HepG2 (cell line): ENCODE results near the gene DOK1. TPM values are rescaled to one million over a fixed set of nuclear protein-coding genes. Genes with fewer than 3 reads are reported as not detected.

Source experiments
- ATAC-seq: fragments of 200-7000 bp; cut with Tn5 transposase; 3 replicates; pipeline ENCODE4 v1.9.1; 2020; ENCODE audit warnings: mild to moderate bottlenecking, moderate library complexity
- BruUV-seq: library from RNA; stranded (reverse); fragments of 400-500 nt; replicated peaks from 2 replicates; lab custom pipeline; 2021; lab: Mats Ljungman, UMichigan
- CTCF ChIA-PET: fragments of 300-600 bp; formaldehyde crosslinking; extraction: SDS; loops from one replicate; lab custom pipeline; 2021; ENCODE audit warnings: low total read pairs, inconsistent platforms, low intra/inter-chr PET ratio; lab: Yijun Ruan, JAX
- POLR2A ChIA-PET: fragments of 350-600 bp; sonication (Branson Sonifier 250); formaldehyde crosslinking; loops from one replicate; lab custom pipeline; 2020; ENCODE audit warnings: antibody characterized with exemption, inconsistent platforms; lab: Yijun Ruan, JAX
- DNase-seq: peaks from one replicate; pipeline ENCODE4 v3.0.0-alpha.2; 2015; ENCODE audit warnings: low spot score
- FAIRE-seq: peaks from 3 replicates; lab custom pipeline; 2011; peaks lifted over from hg19 to GRCh38; lab: Jason Lieb, UNC
- H2AFZ ChIP-seq: one replicate; pipeline ENCODE4 v1.6.1; 2011; ENCODE audit warnings: low read length, inconsistent platforms
- H3K27ac ChIP-seq: fragments of 300-600 bp; 3 replicates; pipeline ENCODE4 v1.8.0; 2011; ENCODE audit warnings: mixed run types, mild to moderate bottlenecking, mixed read lengths, low read length, inconsistent platforms; ENCODE audit not compliant: insufficient read depth; ENCODE audit errors: extremely low read length
- H3K27me3 ChIP-seq, 2 experiments: fragments of 200-600 bp in 1 of 2; 2 replicates in 1 of 2; 3 replicates in 1 of 2; pipeline versions ENCODE4 v1.6.0 to v1.8.0; 2011; ENCODE audit warnings: low read length in 2 of 2, mild to moderate bottlenecking in 2 of 2, moderate library complexity in 2 of 2, inconsistent platforms in 1 of 2; ENCODE audit not compliant: insufficient read depth in 2 of 2, control insufficient read depth in 1 of 2
- H3K36me3 ChIP-seq, 2 experiments: fragments of 200-600 bp in 1 of 2; replicated peaks in 1 of 2; 2 replicates in 1 of 2; 3 replicates in 1 of 2; pipeline versions ENCODE4 v1.5.1 to v1.8.0; 2011; ENCODE audit warnings: low read length in 2 of 2, inconsistent platforms in 1 of 2; ENCODE audit not compliant: insufficient read depth in 2 of 2, control insufficient read depth in 1 of 2
- H3K4me1 ChIP-seq: 2 replicates; pipeline ENCODE4 v1.5.1; 2012; ENCODE audit warnings: low read length, inconsistent platforms; ENCODE audit not compliant: insufficient read depth
- H3K4me2 ChIP-seq: 2 replicates; pipeline ENCODE4 v1.6.0; 2011; ENCODE audit warnings: low read depth, low read length, inconsistent platforms
- H3K4me3 ChIP-seq, 3 experiments: fragments of 200-600 bp in 1 of 3; sonication (generic), shearing (Covaris generic) in 1 of 3; replicated peaks in 1 of 3; 2 replicates each; pipeline ENCODE4 v1.5.1; 2011 to 2016; ENCODE audit warnings: low read length in 3 of 3, inconsistent platforms in 2 of 3, low read depth in 2 of 3, mild to moderate bottlenecking in 2 of 3, control low read depth in 1 of 3, mixed read lengths in 1 of 3; ENCODE audit not compliant: insufficient read depth in 1 of 3
- H3K79me2 ChIP-seq: one replicate; pipeline ENCODE4 v1.6.1; 2011; ENCODE audit warnings: low read length, inconsistent platforms; ENCODE audit not compliant: insufficient read depth
- H3K9ac ChIP-seq: 2 replicates; pipeline ENCODE4 v1.6.0; 2011; ENCODE audit warnings: mild to moderate bottlenecking, low read depth, low read length, inconsistent platforms; ENCODE audit not compliant: insufficient read depth
- H3K9me3 ChIP-seq: 2 replicates; pipeline ENCODE4 v1.5.1; 2012; ENCODE audit warnings: mild to moderate bottlenecking, low read length
- H4K20me1 ChIP-seq: 2 replicates; pipeline ENCODE4 v1.6.0; 2011; ENCODE audit warnings: inconsistent platforms, mild to moderate bottlenecking, low read length, moderate library complexity; ENCODE audit not compliant: insufficient read depth
- ELF4 ChIP-seq: sonication (generic); formaldehyde crosslinking; IDR thresholded peaks from 2 replicates; pipeline ENCODE4 v1.5.0; 2020; ENCODE audit warnings: missing genetic modification reagents, mild to moderate bottlenecking, moderate library complexity, borderline replicate concordance
- MTA1 ChIP-seq: sonication (generic); formaldehyde crosslinking; IDR thresholded peaks from 2 replicates; pipeline ENCODE4 v1.4.0; 2020; ENCODE audit warnings: missing genetic modification reagents, mild to moderate bottlenecking, borderline replicate concordance
- SRY ChIP-seq: sonication (generic); formaldehyde crosslinking; IDR thresholded peaks from 2 replicates; pipeline ENCODE4 v1.8.0; 2022; ENCODE audit warnings: mild to moderate bottlenecking, missing genetic modification reagents
- WGBS: methylation state at CpG from one replicate; pipeline ENCODE4 v1.1.6; 2017; ENCODE audit warnings: low lambda C conversion rate; 5-methylcytosine and 5-hydroxymethylcytosine counted together
- in situ Hi-C: cut with HindIII; loops from 2 replicates; pipeline ENCODE4 v1.10.0; 2017; ENCODE audit warnings: low pct_unique_long_range_greater_than_20kb; ENCODE audit not compliant: extremely low pct_ligation_motif_present
- intact Hi-C: fragments of 100-400 bp; cut with micrococcal nuclease; formaldehyde crosslinking; loops from one replicate; pipeline ENCODE4 v1.10.0; 2022; ENCODE audit not compliant: unreplicated experiment
- polyA plus RNA-seq, 8 experiments: library from polyadenylated mRNA; depleted of rRNA in 3 of 8; stranded (reverse) in 7 of 8; unstranded in 1 of 8; fragments of >200 nt; fragmentation: Illumina TruSeq in 4 of 8; extraction: Trizol in 4 of 8; gene quantifications; 2 replicates each; pipeline versions ENCODE4 v1.2.1 to v1.2.3, GENCODE V29; 2011 to 2016; ENCODE audit warnings: low read depth in 4 of 8, missing spikeins in 1 of 8, mixed read lengths in 1 of 8; ENCODE audit not compliant: insufficient read depth in 1 of 8
- total RNA-seq, 5 experiments: library from RNA; depleted of rRNA; stranded (reverse); fragments of >200 nt; fragmentation: Illumina TruSeq; extraction: Trizol; gene quantifications; 2 replicates each; pipeline ENCODE4 v1.2.3, GENCODE V29; 2016; ENCODE audit warnings: low read depth in 1 of 5

The DOK1 gene
- total and polyA plus RNA-seq, 2 of the 13 experiments (the other 11 are each of a cell fraction or from before 2014, with no cell fraction given) = 0.53 to 0.74 TPM

DNA sequence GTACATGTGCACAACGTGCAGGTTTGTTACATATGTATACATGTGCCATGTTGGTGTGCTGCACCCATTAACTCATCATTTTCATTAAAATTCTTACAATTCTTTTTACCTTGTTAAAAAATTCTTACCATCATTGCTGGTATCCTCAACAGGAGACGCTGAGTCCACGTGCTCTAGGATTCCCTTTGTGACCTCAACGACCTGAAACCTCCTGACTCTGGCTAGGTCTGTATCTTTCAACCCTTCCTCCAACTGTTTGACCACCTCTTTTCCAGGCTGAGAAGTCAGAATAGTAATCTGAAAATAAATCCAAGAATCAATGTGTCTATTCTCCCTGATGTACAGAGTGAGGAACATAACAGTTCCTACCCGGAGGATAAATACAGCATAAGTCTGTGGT lies 52.4 kb downstream of the DOK1 start:
- Histone ChIP-seq H4K20me1 (no peaks in the 10 kb centered on the region), H3K4me2 (no peak overlapping the region), H3K27ac (no peak overlapping the region), H3K4me1 (no peaks in the 10 kb centered on the region), H3K27me3 (0 out of 5 replicates have a peak, but pooled peaks cover 0 to 5% of the 10 kb centered on the region in 2 experiments), H2AFZ (no peak overlapping the region), H3K9ac (no peak overlapping the region), H3K36me3 (no peaks in the 10 kb centered on the region), H3K4me3 (no peak overlapping the region), H3K79me2 (no peaks in the 10 kb centered on the region), H3K9me3 (no peaks in the 10 kb centered on the region)
- ATAC-seq (no peak), DNase-seq (no peak), FAIRE-seq (no peak)
- no TSS peak for BruUV-seq
- ChIA-PET POLR2A (no interaction called here), CTCF (no interaction called here)
- 12% methylated on average over 5 of the region's 5 CpGs for WGBS
- TF ChIP-seq SRY (no peak), MTA1 (no peak), ELF4 (CRISPR knock-in tag) (no peak)
- intact Hi-C loops = no loop called here
- in situ Hi-C loops = no loop called here

Other genes with a start within 250 kb of the DOK1 start
- 0.25 TPM in 1 of 2 replicates, not detected in the other for gene SLC4A5, start 211.3 kb upstream of the DOK1 start, total RNA-seq (2016; rRNA removed; fragmentation: Illumina TruSeq; extraction: Trizol)
- 0.50 and 0.51 TPM in 2 replicates for gene SLC4A5, start 211.3 kb upstream of the DOK1 start, polyA plus RNA-seq (2011; rRNA removed)
- 109 and 122 TPM in 2 replicates for gene DCTN1, start 174.4 kb upstream of the DOK1 start, total RNA-seq (2016; rRNA removed; fragmentation: Illumina TruSeq; extraction: Trizol)
- 73.2 and 82.4 TPM in 2 replicates for gene DCTN1, start 174.4 kb upstream of the DOK1 start, polyA plus RNA-seq (2011; rRNA removed)
- gene C2orf81, start 133.1 kb upstream of the DOK1 start, total RNA-seq (2016; rRNA removed; fragmentation: Illumina TruSeq; extraction: Trizol) = 0.13 and 0.15 TPM in 2 replicates
- 0.05 and 0.17 TPM in 2 replicates for gene C2orf81, start 133.1 kb upstream of the DOK1 start, polyA plus RNA-seq (2011; rRNA removed)
- 1.3 and 2.0 TPM in 2 replicates for gene WDR54, start 133.0 kb upstream of the DOK1 start, total RNA-seq (2016; rRNA removed; fragmentation: Illumina TruSeq; extraction: Trizol)
- 12.4 and 17.3 TPM in 2 replicates for gene WDR54, start 133.0 kb upstream of the DOK1 start, polyA plus RNA-seq (2011; rRNA removed)
- gene RTKN, start 112.8 kb upstream of the DOK1 start, total RNA-seq (2016; rRNA removed; fragmentation: Illumina TruSeq; extraction: Trizol) = 107 and 159 TPM in 2 replicates
- gene RTKN, start 112.8 kb upstream of the DOK1 start, polyA plus RNA-seq (2011; rRNA removed) = 166 and 187 TPM in 2 replicates
- 10.0 and 14.5 TPM in 2 replicates for gene INO80B, start 99.6 kb upstream of the DOK1 start, total RNA-seq (2016; rRNA removed; fragmentation: Illumina TruSeq; extraction: Trizol)
- gene INO80B, start 99.6 kb upstream of the DOK1 start, polyA plus RNA-seq (2011; rRNA removed) = 6.2 and 7.9 TPM in 2 replicates
- gene WBP1, start 96.3 kb upstream of the DOK1 start, total RNA-seq (2016; rRNA removed; fragmentation: Illumina TruSeq; extraction: Trizol) = 26.5 and 38.8 TPM in 2 replicates
- gene WBP1, start 96.3 kb upstream of the DOK1 start, polyA plus RNA-seq (2011; rRNA removed) = 85.7 and 107 TPM in 2 replicates
- 30.1 and 95.2 TPM in 2 replicates for gene MOGS, start 89.3 kb upstream of the DOK1 start, total RNA-seq (2016; rRNA removed; fragmentation: Illumina TruSeq; extraction: Trizol)
- gene MOGS, start 89.3 kb upstream of the DOK1 start, polyA plus RNA-seq (2011; rRNA removed) = 117 and 124 TPM in 2 replicates
- 51.9 and 53.8 TPM in 2 replicates for gene MRPL53, start 82.0 kb upstream of the DOK1 start, total RNA-seq (2016; rRNA removed; fragmentation: Illumina TruSeq; extraction: Trizol)
- 28.8 and 34.3 TPM in 2 replicates for gene MRPL53, start 82.0 kb upstream of the DOK1 start, polyA plus RNA-seq (2011; rRNA removed)
- gene CCDC142, start 71.7 kb upstream of the DOK1 start, total RNA-seq (2016; rRNA removed; fragmentation: Illumina TruSeq; extraction: Trizol) = 8.8 and 30.4 TPM in 2 replicates
- 14.7 and 17.7 TPM in 2 replicates for gene CCDC142, start 71.7 kb upstream of the DOK1 start, polyA plus RNA-seq (2011; rRNA removed)
- gene TTC31, start 71.6 kb upstream of the DOK1 start, total RNA-seq (2016; rRNA removed; fragmentation: Illumina TruSeq; extraction: Trizol) = 21.1 and 28.3 TPM in 2 replicates
- gene TTC31, start 71.6 kb upstream of the DOK1 start, polyA plus RNA-seq (2011; rRNA removed) = 39.5 and 43.4 TPM in 2 replicates
- 4.0 and 8.1 TPM in 2 replicates for gene LBX2, start 55.1 kb upstream of the DOK1 start, total RNA-seq (2016; rRNA removed; fragmentation: Illumina TruSeq; extraction: Trizol)
- 6.4 and 7.3 TPM in 2 replicates for gene LBX2, start 55.1 kb upstream of the DOK1 start, polyA plus RNA-seq (2011; rRNA removed)
- gene PCGF1, start 47.0 kb upstream of the DOK1 start, total RNA-seq (2016; rRNA removed; fragmentation: Illumina TruSeq; extraction: Trizol) = 14.2 and 20.4 TPM in 2 replicates
- 22.6 and 22.7 TPM in 2 replicates for gene PCGF1, start 47.0 kb upstream of the DOK1 start, polyA plus RNA-seq (2011; rRNA removed)
- 0.20 TPM in 1 of 2 replicates, not detected in the other for gene TLX2, start 40.3 kb upstream of the DOK1 start, total RNA-seq (2016; rRNA removed; fragmentation: Illumina TruSeq; extraction: Trizol)
- 0.05 and 0.09 TPM in 2 replicates for gene TLX2, start 40.3 kb upstream of the DOK1 start, polyA plus RNA-seq (2011; rRNA removed)
- gene DQX1, start 28.5 kb upstream of the DOK1 start, total RNA-seq (2016; rRNA removed; fragmentation: Illumina TruSeq; extraction: Trizol) = 23.9 and 27.6 TPM in 2 replicates
- 72.9 and 89.8 TPM in 2 replicates for gene DQX1, start 28.5 kb upstream of the DOK1 start, polyA plus RNA-seq (2011; rRNA removed)
- gene AUP1, start 25.0 kb upstream of the DOK1 start, total RNA-seq (2016; rRNA removed; fragmentation: Illumina TruSeq; extraction: Trizol) = 67.0 and 174 TPM in 2 replicates
- 267 and 291 TPM in 2 replicates for gene AUP1, start 25.0 kb upstream of the DOK1 start, polyA plus RNA-seq (2011; rRNA removed)
- 37.0 and 47.7 TPM in 2 replicates for gene HTRA2, start 24.8 kb upstream of the DOK1 start, total RNA-seq (2016; rRNA removed; fragmentation: Illumina TruSeq; extraction: Trizol)
- 50.3 and 56.1 TPM in 2 replicates for gene HTRA2, start 24.8 kb upstream of the DOK1 start, polyA plus RNA-seq (2011; rRNA removed)
- 0.39 and 0.55 TPM in 2 replicates for gene LOXL3, start 778 bp upstream of the DOK1 start, total RNA-seq (2016; rRNA removed; fragmentation: Illumina TruSeq; extraction: Trizol)
- 6.5 and 7.2 TPM in 2 replicates for gene LOXL3, start 778 bp upstream of the DOK1 start, polyA plus RNA-seq (2011; rRNA removed)
- gene M1AP, start 93.6 kb downstream of the DOK1 start, total RNA-seq (2016; rRNA removed; fragmentation: Illumina TruSeq; extraction: Trizol) = not detected in 2 replicates
- gene M1AP, start 93.6 kb downstream of the DOK1 start, polyA plus RNA-seq (2011; rRNA removed) = 0.16 TPM in 1 of 2 replicates, not detected in the other
- gene SEMA4F, start 99.5 kb downstream of the DOK1 start, total RNA-seq (2016; rRNA removed; fragmentation: Illumina TruSeq; extraction: Trizol) = 4.0 and 7.1 TPM in 2 replicates
- 10.3 and 10.6 TPM in 2 replicates for gene SEMA4F, start 99.5 kb downstream of the DOK1 start, polyA plus RNA-seq (2011; rRNA removed)